Muscle of arm (tissue), 12 donors: ENCODE measurements around the gene CYB561. TPM values are rescaled to one million over a fixed set of nuclear protein-coding genes. Genes with fewer than 3 reads are reported as not detected.
"Not testable (repeated sequence)": the region's sequence is repeated elsewhere in the genome, so short reads cannot be mapped to it uniquely, and the experiment has no call there.

Experiments used
- DNase-seq: peaks from one replicate; pipeline ENCODE4 v3.0.0-alpha.2; 2013
- polyA plus RNA-seq, 12 donors: library from polyadenylated mRNA; unstranded; fragments of 120-200 nt; gene quantifications; one replicate each; pipeline ENCODE4 v1.2.1, GENCODE V29; 2013; ENCODE audit not compliant: insufficient read length in 12 of 12

The CYB561 gene
- polyA plus RNA-seq, 12 donors: 3.8 to 16.2 (median 4.8) TPM; not detected in 1

DNA sequence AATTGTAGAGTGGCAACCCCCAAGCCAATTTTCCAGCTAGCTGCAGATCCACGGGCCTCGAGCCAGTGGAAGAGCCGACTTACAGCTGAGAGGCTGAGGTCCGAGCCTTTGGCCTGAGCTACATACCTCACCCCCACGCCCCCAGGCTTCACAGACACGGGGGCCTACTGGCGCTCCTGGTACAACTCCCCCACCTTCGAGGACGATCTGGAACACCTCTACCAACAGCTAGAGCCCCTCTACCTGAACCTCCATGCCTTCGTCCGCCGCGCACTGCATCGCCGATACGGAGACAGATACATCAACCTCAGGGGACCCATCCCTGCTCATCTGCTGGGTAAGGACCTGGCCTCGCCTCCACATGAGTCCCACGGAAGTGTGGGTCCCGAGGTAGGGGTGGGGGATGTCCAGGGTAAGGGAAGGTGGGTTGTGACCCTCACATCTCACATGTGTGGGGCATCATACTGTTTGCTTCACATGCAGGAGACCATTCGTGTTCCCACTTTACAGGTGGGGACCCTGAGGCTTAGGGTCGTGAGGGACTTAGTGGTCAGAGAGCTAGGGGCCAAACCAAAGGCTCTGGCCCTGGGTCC, 34.2 kb upstream of the CYB561 start:
- no peak for DNase-seq

- no peak for DNase-seq
Observed at GRCh38 chr17:63479495-63480184, 33.5 kb upstream of the CYB561 start.

DNA sequence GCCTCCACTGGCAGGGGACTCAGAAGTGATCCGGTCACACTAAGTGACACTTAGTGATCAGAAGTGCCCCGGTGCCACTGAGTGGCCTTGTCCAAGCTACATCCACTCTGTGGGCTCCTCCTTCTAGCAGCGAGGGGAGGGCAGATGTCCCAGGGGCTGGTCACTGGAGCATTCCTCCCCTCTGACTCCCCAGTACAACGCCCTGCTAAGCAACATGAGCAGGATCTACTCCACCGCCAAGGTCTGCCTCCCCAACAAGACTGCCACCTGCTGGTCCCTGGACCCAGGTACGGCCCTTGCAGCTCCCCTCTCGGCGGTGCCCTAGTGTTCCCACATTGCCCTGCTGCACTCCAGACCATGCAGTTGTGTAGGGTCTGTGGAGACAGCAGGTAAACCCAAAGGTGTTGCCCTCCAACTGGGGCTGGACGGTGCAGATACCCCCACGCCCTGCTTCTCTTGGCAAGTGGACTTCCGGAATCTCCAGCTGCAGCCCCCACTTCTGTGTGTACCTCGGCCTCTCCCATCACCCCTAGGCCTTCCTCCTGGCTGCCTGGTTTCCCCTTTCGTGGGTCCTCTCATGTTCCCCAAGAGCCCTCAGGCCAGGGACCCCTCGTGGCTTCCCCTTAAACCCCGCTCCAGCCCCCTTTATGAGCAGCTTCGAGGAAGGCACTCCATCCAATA, 32.8 kb upstream of the CYB561 start:
- peak; percentile 53 for DNase-seq

DNA sequence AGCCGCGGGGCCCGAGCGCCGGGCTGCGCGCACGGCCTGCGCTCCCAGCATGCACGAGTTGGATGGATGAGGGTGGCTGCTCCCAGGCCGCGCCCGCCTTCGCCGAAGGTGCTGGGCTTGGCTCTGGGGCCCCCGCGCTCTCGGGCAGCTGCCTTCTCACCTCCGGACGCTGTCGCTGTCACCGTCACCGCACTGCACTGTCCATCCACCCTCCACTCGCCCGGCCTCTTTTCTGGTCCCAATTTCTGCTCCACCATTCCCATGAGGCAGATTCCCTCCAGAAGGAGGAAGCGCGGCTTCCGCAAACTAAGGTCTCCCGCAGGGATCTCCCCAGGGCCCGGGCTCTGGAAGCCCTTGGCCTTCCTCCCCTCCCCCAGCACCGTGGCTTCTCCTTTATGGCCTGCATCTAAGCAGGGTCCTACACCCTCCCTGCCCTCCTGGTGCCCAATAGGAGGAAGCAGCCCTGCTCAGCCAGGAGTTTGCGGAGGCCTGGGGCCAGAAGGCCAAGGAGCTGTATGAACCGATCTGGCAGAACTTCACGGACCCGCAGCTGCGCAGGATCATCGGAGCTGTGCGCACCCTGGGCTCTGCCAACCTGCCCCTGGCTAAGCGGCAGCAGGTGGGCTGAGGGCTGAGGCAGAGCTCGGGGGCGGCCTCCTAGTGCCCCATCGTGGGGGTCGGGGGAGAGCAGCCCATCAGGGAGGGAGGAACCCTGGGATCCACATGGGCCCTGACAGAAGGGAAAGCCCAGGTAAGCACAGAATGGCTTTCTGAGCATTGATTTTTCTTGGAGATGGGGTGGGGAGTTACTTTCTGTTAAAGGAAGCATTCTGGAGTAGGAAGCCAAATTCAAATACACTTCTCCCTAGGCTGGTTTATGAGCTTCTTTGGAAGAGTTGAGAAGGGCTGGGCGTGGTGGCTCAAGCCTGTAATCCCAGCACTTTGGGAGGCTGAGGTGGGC, 31.7 kb upstream of the CYB561 start:
- DNase-seq: no peak

GRCh38 chr17:63476854-63477479, 30.9 kb upstream of the CYB561 start, which contains the start of gene ACE:
Gene ACE, plus strand, starts transcription at chr17:63477061. Its CDS starts 34 bp downstream, at chr17:63477095.
- DNase-seq: no peak

GRCh38 chr17:63476459-63476853, 30.4 kb upstream of the CYB561 start:
- no peak for DNase-seq

- DNase-seq: no peak
Observed at GRCh38 chr17:63475491-63476412, 29.6 kb upstream of the CYB561 start.

- no peak for DNase-seq
Observed at GRCh38 chr17:63474586-63475460, 28.7 kb upstream of the CYB561 start.

DNA sequence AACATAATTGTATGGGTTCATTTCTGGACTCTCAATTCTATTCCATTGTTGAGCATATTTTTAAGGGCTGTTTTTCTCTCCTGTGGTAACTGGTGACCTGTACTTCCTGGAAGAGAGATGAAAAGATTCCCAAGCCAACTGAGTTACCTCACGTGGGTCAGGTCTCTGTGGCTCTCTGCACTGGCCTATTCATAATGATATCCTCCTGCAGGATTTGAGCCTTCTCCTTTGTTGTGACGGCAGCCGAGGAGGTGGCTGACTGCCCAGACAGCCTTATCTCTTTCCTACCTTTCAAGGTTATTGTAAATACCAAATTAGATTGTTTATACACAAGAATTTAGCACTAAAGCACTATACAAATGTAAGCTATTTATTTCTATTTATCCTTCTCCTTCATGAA, 28.1 kb upstream of the CYB561 start:
- DNase-seq: no peak

DNA sequence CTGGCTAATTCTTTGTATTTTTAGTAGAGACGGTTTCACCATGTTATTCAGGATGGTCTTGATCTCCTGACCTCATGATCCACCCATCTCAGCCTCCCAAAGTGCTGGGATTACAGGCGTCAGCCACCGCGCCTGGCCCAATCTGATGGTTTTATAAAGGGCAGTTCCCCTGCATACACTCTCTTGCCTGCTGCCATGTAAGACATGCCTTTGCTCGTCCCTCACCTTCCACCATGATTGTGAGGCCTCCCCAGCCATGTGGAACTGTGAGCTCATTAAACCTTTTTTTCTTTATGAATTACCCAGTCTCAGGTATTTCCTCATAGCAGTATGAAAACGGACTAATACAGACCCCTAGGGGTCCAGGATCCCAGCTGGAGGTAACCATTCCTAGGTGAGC, 22.0 kb upstream of the CYB561 start:
- not testable (repeated sequence) for DNase-seq

- no peak for DNase-seq
Observed at GRCh38 chr17:63464691-63465236, 18.7 kb upstream of the CYB561 start.

GRCh38 chr17:63463771-63464170, 17.7 kb upstream of the CYB561 start:
- DNase-seq: no peak

DNA sequence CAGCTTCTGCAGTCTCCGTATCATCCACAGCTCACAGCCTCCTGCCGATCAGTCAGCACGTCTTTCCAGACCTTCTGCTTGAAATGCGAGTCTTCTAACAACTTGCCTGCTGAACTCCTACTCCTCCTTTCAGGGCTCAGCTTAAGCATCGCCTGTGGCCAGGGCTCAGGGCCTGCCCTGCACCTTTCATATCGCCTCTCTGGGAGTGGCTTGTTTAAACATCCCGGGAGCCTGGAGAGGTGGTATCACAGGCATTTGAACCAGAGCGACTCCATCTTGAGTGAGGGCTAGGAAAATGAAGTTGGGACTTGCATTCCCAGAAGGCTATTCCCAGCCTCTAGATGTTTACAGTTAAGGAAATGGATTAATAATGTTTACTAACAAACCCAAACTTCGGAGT, 13.9 kb upstream of the CYB561 start:
- DNase-seq: no peak

GRCh38 chr17:63458478-63458877, 12.4 kb upstream of the CYB561 start:
- DNase-seq: no peak

- DNase-seq: no peak
Observed at GRCh38 chr17:63455417-63455816, 9.3 kb upstream of the CYB561 start.

GRCh38 chr17:63454915-63455314, 8.8 kb upstream of the CYB561 start:
- no peak for DNase-seq

GRCh38 chr17:63454357-63454756, 8.3 kb upstream of the CYB561 start:
- not testable (repeated sequence) for DNase-seq

DNA sequence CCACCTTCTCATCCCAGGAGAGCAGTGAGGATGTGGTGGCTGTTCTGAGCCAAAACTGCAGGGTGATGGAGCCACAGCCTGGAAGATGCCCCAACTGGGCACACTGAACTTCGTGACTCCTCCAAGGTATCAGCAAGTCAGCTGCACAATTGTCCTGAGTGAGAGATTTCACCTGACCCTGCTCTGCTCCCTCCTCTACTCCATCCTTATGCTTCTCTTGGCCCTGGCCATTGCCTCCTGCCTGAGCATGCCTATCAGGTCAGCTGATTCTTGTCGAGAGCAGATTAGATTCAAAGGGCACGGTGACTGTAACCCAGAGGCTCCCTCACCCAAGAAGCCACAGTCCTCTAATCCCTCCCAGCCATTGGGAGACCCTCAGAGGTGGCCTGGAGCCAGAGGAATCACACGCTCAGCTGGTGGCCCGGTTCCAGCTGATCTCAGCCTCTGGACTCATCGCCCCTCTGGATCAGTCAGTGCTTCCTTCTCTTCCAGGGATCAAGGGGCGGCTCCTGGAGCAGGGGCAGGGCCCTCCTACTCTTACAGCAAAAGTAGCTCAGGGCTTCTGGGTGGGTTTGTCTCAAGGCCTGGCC, 7.0 kb upstream of the CYB561 start:
- DNase-seq: no peak
